ENCODE data around the gene PCDH8.

The PCDH8 gene

GRCh38 chr13:52848455-52849195, at the start of gene PCDH8:
TSS of gene PCDH8 (minus strand) at chr13:52848640. CDS start at chr13:52848436, 204 bp downstream.
- no peak for DNase-seq

GRCh38 chr13:52896827-52897659, 48.6 kb upstream of the PCDH8 start:
- DNase-seq = no peak

GRCh38 chr13:52894413-52894812, 46.0 kb upstream of the PCDH8 start:
- DNase-seq = no peak

- no peak for DNase-seq
Observed at GRCh38 chr13:52892925-52893324, 44.5 kb upstream of the PCDH8 start.

GRCh38 chr13:52891706-52892105, 43.3 kb upstream of the PCDH8 start:
- no peak for DNase-seq

- no peak for DNase-seq
Observed at GRCh38 chr13:52887165-52887564, 38.7 kb upstream of the PCDH8 start.

GRCh38 chr13:52885141-52885540, 36.7 kb upstream of the PCDH8 start:
- no peak for DNase-seq

- DNase-seq = no peak
Observed at GRCh38 chr13:52884429-52885010, 36.1 kb upstream of the PCDH8 start.

- DNase-seq = no peak
Observed at GRCh38 chr13:52882785-52883184, 34.3 kb upstream of the PCDH8 start.

GRCh38 chr13:52879950-52880741, 31.7 kb upstream of the PCDH8 start:
- no peak for DNase-seq

- no peak for DNase-seq
Observed at GRCh38 chr13:52878831-52879230, 30.4 kb upstream of the PCDH8 start.

GRCh38 chr13:52870143-52870542, 21.7 kb upstream of the PCDH8 start:
- no peak for DNase-seq

- DNase-seq = no peak
Observed at GRCh38 chr13:52869621-52870020, 21.2 kb upstream of the PCDH8 start.

GRCh38 chr13:52869050-52869449, 20.6 kb upstream of the PCDH8 start:
- DNase-seq = no peak

- no peak for DNase-seq
Observed at GRCh38 chr13:52868190-52868589, 19.8 kb upstream of the PCDH8 start.

- DNase-seq = no peak
Observed at GRCh38 chr13:52864941-52865340, 16.5 kb upstream of the PCDH8 start.

- DNase-seq = no peak
Observed at GRCh38 chr13:52862358-52863206, 14.1 kb upstream of the PCDH8 start.

GRCh38 chr13:52852444-52852843, 4.0 kb upstream of the PCDH8 start:
- no peak for DNase-seq

- DNase-seq = no peak
Observed at GRCh38 chr13:52851137-52851962, 2.9 kb upstream of the PCDH8 start.

GRCh38 chr13:52850396-52851136, 2.1 kb upstream of the PCDH8 start:
- DNase-seq = no peak

- DNase-seq = no peak
Observed at GRCh38 chr13:52850072-52850395, 1.6 kb upstream of the PCDH8 start.

All from cortex of kidney (tissue), 1 donor.